Posterior cingulate gyrus (tissue), 11 donors: ENCODE measurements around the gene PCCA.
"Not testable (repeated sequence)": the region's sequence is repeated elsewhere in the genome, so short reads cannot be mapped to it uniquely, and the experiment has no call there.

ENCODE experiments used
- DNase-seq, 10 donors: peaks; one replicate each; pipeline versions ENCODE4 v3.0.0 to v3.0.0-alpha.2; 2020 to 2021; ENCODE audit warnings: mixed read lengths in 3 of 10
- intact Hi-C: fragments of 100-400 bp; cut with DNase I; formaldehyde crosslinking; loops from one replicate; pipeline ENCODE4 v1.15.1; 2023

Gene PCCA

DNA sequence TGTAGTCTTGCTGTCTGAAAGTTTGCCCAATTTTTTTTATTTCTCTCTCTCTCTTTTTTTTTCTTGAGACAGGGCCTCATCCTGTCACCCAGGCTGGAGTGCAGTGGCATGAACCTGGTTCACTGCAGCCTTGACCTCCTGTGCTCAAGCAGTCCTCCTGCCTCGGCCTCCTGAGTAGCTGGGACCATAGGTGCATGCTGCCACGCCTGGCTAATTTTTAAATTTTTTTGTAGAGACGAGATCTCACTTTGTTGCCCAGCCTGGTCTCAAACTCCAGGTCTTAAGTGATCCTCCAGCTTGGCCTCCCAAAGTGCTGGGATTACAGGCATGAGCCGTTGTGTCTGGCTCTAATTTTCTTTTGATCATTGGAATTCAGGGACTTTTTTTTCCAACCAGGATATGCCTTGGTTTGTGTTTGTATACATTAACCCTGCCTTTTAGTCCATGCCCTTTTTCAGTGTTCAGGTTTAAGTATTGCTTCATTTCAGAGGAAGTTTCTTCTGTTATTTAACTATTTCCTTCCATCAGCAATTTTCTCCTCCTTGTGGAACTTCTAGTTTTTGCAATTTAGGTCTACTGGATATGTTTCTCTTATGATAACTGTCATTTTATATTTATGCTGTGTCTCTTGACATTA, 201.4 kb downstream of the PCCA start:
- intact Hi-C loops = no loop called here
- no peak for DNase-seq

DNA sequence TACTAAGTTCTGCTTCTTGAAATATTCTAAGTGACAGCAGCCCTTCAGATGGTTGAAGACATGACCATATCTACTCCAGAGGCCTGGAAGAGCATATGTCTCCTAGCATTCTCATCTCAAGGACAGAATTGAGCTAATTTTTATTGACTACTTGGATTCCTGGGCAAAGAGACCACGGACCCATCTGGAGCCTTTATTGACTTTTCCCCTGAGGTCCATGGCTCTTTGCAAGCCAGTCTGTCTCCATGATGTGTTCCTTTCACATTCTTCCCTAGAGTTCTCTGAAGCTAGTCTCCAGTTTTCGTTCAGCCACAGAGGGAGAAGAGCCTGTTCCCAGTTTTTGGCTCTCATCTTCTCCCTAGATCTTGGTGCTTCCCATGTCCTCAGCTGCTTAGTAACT, 202.7 kb downstream of the PCCA start:
- intact Hi-C loops = no loop called here
- DNase-seq = no peak

DNA sequence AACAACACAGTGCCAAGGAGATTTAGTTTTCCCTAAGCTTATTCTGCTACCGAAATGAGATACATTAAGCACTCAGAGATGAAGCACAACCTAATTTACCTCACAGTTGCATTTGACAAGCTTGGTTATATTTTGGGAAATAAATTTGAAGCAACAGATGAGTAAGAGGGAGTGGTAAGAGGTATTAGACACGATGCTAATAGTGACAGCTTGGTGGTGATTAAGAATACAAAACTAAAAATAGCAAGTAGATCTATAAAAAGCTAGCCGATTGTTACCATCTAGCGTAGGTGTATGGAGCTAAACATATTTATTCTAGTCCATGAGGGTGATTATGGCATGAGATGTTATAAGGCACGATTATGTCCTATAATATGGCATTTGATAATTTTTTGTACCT, 208.5 kb downstream of the PCCA start:
- no peak for DNase-seq
- intact Hi-C loops = no loop called here

- DNase-seq = no peak
- intact Hi-C loops = no loop called here
Measured at GRCh38 chr13:100298116-100298681, 209.3 kb downstream of the PCCA start.

- DNase-seq = no peak
- intact Hi-C loops = no loop called here
Measured at GRCh38 chr13:100298691-100299090, 209.8 kb downstream of the PCCA start.

DNA sequence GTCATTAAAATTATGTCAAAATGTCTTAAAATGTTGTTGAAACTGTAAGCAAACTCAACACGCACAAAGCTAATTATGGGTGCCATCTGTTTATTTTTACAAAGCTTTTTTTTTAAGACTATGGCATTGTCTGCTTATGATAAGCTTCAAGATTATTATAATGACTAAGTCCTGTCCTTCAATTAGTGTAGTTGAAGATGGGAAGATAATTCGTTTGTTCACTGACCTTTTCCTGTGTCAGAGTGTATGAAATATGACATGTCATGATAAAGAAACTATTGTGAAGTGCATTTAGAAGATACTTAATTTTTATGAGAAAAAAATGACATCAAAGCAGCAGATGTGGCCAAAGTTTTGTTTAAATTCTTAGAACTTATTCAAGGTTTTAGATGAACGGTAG, 211.3 kb downstream of the PCCA start:
- intact Hi-C loops = no loop called here
- DNase-seq = no peak

DNA sequence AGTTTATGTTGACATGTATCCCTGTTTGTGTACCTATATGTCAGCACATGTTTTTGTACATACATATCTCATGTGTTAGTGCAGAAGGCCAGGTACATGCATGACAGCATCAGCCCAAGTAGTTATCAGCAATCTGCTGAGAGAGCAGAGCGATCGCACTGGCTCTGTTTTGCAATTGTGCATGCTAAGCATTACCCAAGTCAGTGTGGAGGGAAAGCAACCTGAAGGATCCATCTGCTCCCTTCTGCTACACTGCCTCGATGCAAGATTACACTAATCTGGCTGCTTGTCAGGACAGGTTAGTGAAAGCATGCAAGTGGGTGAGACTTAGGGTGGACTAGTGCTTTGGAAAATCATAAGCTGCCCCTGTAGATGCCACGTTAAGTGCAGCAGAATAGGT, 211.8 kb downstream of the PCCA start:
- intact Hi-C loops = no loop called here
- DNase-seq = no peak

DNA sequence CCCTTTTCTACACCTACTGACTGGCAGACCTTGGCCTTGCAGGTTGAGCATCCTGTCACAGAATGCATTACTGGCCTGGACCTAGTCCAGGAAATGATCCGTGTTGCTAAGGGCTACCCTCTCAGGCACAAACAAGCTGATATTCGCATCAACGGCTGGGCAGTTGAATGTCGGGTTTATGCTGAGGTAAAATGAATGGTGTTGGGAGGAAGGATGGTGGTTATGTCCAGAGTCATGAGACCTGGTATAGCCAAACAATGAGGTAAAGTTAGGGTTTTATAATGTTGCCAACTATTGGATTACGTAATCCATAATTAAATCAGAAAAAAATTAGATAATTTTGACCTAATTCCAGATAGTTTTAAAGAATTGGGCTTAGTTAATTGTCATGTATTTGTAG, 212.5 kb downstream of the PCCA start:
- intact Hi-C loops = no loop called here
- no peak for DNase-seq

GRCh38 chr13:100302391-100302790, 213.5 kb downstream of the PCCA start:
- no peak for DNase-seq
- intact Hi-C loops = no loop called here

- no peak for DNase-seq
- intact Hi-C loops = no loop called here
Measured at GRCh38 chr13:100304229-100304628, 215.3 kb downstream of the PCCA start.

DNA sequence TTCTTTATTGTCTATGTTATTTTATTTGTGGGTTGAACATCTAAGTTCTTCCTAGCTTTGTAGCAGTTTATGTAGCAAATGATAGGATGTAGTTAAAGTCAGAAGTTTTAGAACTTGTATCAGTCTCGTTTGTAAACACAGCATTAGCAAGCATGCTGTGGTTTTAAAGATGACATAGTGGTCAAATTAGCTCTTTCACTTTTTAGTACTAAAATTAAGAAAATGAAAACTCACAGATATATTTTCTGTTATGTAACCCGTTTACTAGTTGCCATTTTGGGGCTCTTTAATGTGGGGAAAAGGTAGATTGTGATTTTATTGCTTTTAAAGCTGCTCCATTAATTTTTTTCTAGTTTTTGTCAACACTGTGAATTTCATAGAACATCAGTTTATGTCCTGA, 216.5 kb downstream of the PCCA start:
- intact Hi-C loops = no loop called here
- DNase-seq = no peak

GRCh38 chr13:100306030-100306429, 217.1 kb downstream of the PCCA start:
- DNase-seq = no peak
- intact Hi-C loops = no loop called here

- intact Hi-C loops = no loop called here
- DNase-seq = no peak
Measured at GRCh38 chr13:100306434-100306999, 217.6 kb downstream of the PCCA start.

- intact Hi-C loops = no loop called here
- DNase-seq = no peak
Measured at GRCh38 chr13:100314132-100314910, 225.4 kb downstream of the PCCA start.

DNA sequence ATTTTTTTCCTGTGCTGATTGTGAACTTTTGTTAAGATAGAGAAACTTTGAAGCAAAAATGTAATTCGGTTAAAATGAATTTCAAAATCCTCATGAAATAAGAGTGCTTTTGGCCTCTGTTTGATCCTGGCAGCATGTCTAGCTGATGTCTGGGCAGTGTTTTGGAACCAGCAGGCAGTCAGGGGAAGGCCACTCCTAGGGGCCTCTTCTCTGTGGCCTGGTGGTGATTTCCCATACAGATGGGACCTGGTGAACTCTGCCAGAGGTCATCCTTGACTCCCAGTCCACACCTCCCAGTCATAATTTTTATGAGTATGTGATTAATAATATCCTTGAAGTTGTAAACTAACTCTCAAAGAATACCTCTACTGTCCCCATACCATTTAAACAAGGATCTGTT, 226.6 kb downstream of the PCCA start:
- intact Hi-C loops = no loop called here
- DNase-seq = no peak

- intact Hi-C loops, DNase-seq: not testable (repeated sequence)
Measured at GRCh38 chr13:100318473-100318872, 229.6 kb downstream of the PCCA start.

DNA sequence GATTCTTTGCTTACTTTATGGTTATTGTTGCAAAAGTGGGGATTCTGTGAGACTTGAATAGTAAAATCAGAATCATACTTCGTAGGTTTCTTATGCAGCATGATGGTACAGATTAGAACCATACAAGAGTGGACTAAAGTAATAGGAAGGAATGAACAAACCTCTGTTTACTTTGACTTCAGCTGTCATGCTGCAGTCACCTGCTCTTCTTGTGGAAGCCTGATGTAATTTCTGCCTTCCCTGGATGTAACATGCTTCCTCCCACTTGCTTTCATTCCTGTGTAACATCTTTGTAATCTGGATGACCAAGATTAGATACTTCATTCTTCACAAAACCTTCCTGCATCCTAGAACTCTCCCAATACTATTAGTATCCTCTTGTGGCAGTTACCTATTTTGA, 235.0 kb downstream of the PCCA start:
- DNase-seq = no peak
- intact Hi-C loops = no loop called here

DNA sequence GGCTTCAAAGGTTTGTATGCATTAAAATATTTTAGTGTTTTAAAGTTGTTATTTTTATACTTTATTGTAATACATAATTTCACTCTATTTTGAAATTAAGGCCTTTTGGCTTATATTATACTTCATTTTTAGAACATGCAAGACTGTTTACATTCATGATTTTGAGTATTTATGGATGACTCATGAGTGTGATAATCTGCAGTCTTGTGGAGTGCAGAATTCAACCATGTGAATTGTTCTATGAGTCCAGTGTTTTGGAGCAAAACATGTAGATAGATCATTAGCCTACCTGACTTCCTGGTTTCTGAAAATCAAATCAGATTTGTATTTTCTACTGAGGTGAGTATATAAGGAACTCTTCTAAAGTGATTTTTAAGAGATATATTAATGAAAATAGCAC, 241.8 kb downstream of the PCCA start:
- no peak for DNase-seq
- intact Hi-C loops = no loop called here

GRCh38 chr13:100333141-100333540, 244.2 kb downstream of the PCCA start:
- intact Hi-C loops = no loop called here
- no peak for DNase-seq

DNA sequence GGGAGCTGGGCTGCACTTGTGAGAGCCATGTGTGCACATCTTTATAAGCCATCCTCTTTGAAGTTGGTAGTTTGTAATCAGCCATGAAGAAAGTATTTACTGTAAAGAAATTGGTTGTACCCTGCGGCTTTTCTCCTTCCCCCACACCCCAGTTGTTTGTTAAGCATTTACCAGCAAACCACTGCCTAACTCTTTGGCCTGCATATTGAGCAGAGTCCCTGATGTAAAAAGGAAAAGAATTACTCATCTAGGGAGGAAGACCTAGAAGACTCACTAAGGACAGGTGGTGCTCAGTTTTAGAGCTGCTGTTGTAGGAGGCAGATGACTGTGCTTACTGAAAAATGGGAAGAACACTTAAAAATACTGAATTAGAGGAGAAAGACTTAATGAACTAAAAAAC, 245.3 kb downstream of the PCCA start:
- intact Hi-C loops = no loop called here
- DNase-seq = no peak

- DNase-seq = no peak
- intact Hi-C loops = no loop called here
Measured at GRCh38 chr13:100336795-100337516, 248.1 kb downstream of the PCCA start.
